ENCODE results near the gene PLXNA1. TPM values are rescaled to one million over a fixed set of nuclear protein-coding genes. Genes with fewer than 3 reads are reported as not detected.
A peak's percentile ranks its signal among the peaks of the same experiment; 100 is the strongest.

PLXNA1 gene
- polyA plus RNA-seq, 1 of the 3 experiments (the other 2 are of a cell fraction): 48.1 TPM

- peak; percentile 83 for DNase-seq
Observed at GRCh38 chr3:126971891-126972351, 11.0 kb upstream of the PLXNA1 start.

GRCh38 chr3:126972866-126973265 is 10.0 kb upstream of the PLXNA1 start:
- no peak for DNase-seq
- 72% methylated on average over 4 of the region's 5 CpGs for WGBS (ENCODE audit: low lambda C conversion rate)
- no peak overlapping the region for H3K4me3 ChIP-seq (ENCODE audit: low read depth in 2 of 2, low read length in 1 of 2)
- no peaks in the 10 kb centered on the region for H3K9me2 ChIP-seq
- no peaks in the 10 kb centered on the region for H3K79me2 ChIP-seq (ENCODE audit: insufficient read depth)
- CTCF ChIA-PET: interaction anchor here (0.6 to 4.5 kb wide), 11 partner anchors 9 to 573 kb away, joined by 3 to 28 read pairs (median 4); partner anchors contain the start of gene PLXNA1
- H3F3A ChIP-seq (replicated peaks; ENCODE audit: insufficient read depth): no peaks in the 10 kb centered on the region
- H3K4me2 ChIP-seq: no peak overlapping the region
- no peak overlapping the region for H2AFZ ChIP-seq (ENCODE audit: low read depth)
- POLR2A ChIA-PET: no interaction called here
- H4K20me1 ChIP-seq (ENCODE audit: insufficient read depth): no peaks in the 10 kb centered on the region
- no peaks in the 10 kb centered on the region for H3K36me3 ChIP-seq (replicated peaks in 1 of 2; ENCODE audit: control insufficient read depth in 1 of 2, insufficient read depth in 2 of 2, low read length in 1 of 2)
- no peak for TF ChIP-seq REST (IDR thresholded peaks at IDR 0.05; ENCODE audit: low read depth, low read length)
- H3K4me1 ChIP-seq (ENCODE audit: control insufficient read depth in 1 of 2, insufficient read depth in 2 of 2, low read depth in 1 of 2, low read length in 1 of 2): peaks cover 0 to 18% of the 10 kb centered on the region in 2 experiments; a peak in 1 of 4 replicates
- peaks cover 10% of the 10 kb centered on the region; the same call in 1 of the 2 replicates for H3K9me3 ChIP-seq
- H3K27ac ChIP-seq (ENCODE audit: low read depth in 2 of 2, low read length in 1 of 2): no peak overlapping the region
- no peaks in the 10 kb centered on the region for H3K27me3 ChIP-seq (ENCODE audit: insufficient read depth)
- no peak overlapping the region for H3K9ac ChIP-seq

More at GRCh38 chr3:126971891-126972351, 11.0 kb upstream of the PLXNA1 start:
- Histone ChIP-seq H3K27ac (ENCODE audit: low read depth in 2 of 2, low read length in 1 of 2) (peak overlapping the region in 1 of 2 experiments; percentile 60; a peak in 1 of 4 replicates), H3K4me3 (ENCODE audit: low read depth in 2 of 2, low read length in 1 of 2) (no peak overlapping the region), H3K4me2 (no peak overlapping the region), H3K79me2 (ENCODE audit: insufficient read depth) (no peaks in the 10 kb centered on the region), H3K9me3 (peaks cover 10% of the 10 kb centered on the region; the same call in 1 of the 2 replicates), H3K4me1 (ENCODE audit: control insufficient read depth in 1 of 2, insufficient read depth in 2 of 2, low read depth in 1 of 2, low read length in 1 of 2) (peaks cover 0 to 18% of the 10 kb centered on the region in 2 experiments; a peak in 1 of 4 replicates), H3K36me3 (replicated peaks in 1 of 2; ENCODE audit: control insufficient read depth in 1 of 2, insufficient read depth in 2 of 2, low read length in 1 of 2) (no peaks in the 10 kb centered on the region), H3F3A (replicated peaks; ENCODE audit: insufficient read depth) (no peaks in the 10 kb centered on the region), H3K9me2 (no peaks in the 10 kb centered on the region), H3K9ac (no peak overlapping the region), H3K27me3 (ENCODE audit: insufficient read depth) (no peaks in the 10 kb centered on the region), H2AFZ (ENCODE audit: low read depth) (no peak overlapping the region), H4K20me1 (ENCODE audit: insufficient read depth) (no peaks in the 10 kb centered on the region)
- ChIA-PET CTCF (interaction anchor here (1.0 to 4.5 kb wide), 9 partner anchors 10 to 574 kb away, joined by 3 to 28 read pairs (median 4); partner anchors contain the start of gene PLXNA1), POLR2A (interaction anchor here (1.1 kb wide), 1 partner anchor 10 kb away, joined by 5 read pairs; no protein-coding TSS in a partner anchor)
- TF ChIP-seq FOXJ3 (CRISPR knock-in tag; IDR thresholded peaks at IDR 0.05) (no peak), USF2 (IDR thresholded peaks at IDR 0.05; ENCODE audit: borderline replicate concordance, low read depth, low read length) (no peak), EZH2phosphoT487 (IDR thresholded peaks at IDR 0.05; ENCODE audit: borderline replicate concordance, low read depth) (no peak), CTCF (IDR thresholded peaks at IDR 0.05) (no peak), GABPA (IDR thresholded peaks at IDR 0.05; ENCODE audit: low read depth) (no peak), SIN3A (IDR thresholded peaks at IDR 0.05; ENCODE audit: borderline replicate concordance, low read depth, low read length) (no peak)
- WGBS (ENCODE audit: low lambda C conversion rate): 61% methylated on average over 5 of the region's 13 CpGs

All from SK-N-SH (cell line).